GM04504 (cell line): ENCODE measurements around the gene PTGER3.
"Not testable (repeated sequence)": the region's sequence is repeated elsewhere in the genome, so short reads cannot be mapped to it uniquely, and the experiment has no call there.

Experiments used
- DNase-seq: peaks from one replicate; pipeline ENCODE4 v3.0.0-alpha.2; 2012; ENCODE audit warnings: low read depth

PTGER3 gene

DNA sequence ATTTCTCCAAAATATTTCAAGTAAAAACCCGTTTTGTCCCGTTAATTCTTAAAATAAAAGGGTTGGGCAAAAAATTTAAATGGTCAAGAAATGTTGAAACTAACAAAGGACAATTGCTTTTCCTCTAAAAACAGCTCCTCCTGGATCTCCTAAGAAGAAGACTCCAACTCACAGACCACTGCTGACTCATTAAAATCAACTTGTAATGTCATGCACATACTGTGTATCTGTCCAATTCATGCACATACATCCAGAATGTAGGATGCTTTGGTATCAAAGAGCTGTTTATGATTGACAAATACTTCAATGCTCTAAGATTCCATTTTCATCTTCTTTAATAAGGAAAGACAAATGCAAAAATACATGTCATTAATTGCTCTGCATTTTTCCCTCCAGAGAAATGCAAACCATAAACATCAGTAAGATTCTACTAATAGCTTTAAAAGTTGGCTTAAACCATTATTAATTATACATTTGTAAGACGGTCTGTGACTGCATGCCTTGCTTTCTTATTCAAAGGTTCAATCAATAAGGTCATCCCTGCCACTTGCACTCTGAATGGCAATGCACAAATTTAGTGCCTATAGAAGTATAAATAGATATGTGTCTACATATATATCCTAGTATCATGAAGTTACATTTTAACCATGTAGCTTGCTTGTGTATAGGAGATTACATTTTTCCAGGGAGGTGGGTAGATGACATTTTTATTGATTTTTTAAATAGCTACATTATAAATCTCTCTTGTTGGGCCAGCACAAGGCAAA lies 44.7 kb downstream of the PTGER3 start:
- DNase-seq = no peak

DNA sequence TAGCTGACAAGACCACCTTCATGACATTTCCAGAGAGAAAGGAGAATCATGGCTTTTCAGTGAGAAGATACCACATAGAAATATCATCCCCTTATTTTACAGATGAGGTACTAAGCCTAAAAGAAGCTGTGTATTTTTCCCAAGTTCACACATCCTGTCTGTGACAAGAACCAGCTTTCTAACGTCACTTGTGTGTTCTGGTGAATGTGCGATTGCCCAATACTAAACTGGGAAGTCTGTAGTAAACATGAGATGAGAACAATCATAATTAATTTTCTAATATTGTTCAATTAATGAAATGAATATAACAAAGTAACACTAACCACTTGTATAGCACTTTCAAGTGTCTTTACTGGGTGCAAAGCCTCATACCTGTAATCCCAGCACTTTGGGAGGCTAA lies 46.0 kb downstream of the PTGER3 start:
- no peak for DNase-seq

DNA sequence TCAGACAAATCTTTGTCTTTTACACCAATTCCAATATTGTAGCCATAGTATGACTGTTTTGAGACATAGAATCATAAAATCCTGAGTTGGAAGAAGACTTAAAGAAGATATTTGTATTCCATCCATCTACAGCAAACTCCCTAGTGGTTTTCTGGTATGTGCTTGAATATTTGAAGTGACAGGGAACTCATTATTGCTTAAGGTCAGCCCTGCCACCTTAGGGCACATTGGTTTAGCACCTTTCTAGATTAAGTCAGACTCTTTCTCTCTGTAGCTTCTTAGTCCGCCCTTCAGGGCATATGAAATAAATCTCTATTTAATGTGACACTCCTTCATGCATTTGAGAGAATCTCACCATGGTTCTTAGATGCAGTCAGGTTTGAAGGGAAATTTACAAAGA lies 49.8 kb downstream of the PTGER3 start:
- DNase-seq = no peak

DNA sequence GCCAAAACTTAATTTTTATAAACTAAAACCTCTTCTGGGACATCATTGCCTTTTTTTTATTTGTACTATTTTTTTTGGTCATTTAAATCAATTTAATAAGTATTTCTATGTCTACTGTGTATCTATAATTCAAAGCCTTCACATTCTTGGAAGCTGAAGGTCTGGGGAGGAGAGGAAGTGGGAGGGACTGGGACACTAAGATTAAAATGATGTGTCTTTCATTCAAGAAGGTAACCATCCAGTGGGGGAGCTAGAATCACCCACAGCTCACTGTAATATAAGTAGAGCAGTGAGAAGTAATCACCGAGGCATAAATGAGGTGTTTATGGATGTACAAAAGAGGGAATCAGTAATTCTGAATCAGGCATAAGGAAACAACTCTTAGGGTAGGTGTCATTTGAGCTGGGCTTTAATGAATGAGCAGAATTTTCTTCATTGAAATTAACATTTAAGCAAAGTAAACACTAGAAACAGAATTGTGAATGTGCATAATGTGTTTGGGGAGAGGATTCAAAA lies 52.8 kb downstream of the PTGER3 start:
- DNase-seq = no peak

DNA sequence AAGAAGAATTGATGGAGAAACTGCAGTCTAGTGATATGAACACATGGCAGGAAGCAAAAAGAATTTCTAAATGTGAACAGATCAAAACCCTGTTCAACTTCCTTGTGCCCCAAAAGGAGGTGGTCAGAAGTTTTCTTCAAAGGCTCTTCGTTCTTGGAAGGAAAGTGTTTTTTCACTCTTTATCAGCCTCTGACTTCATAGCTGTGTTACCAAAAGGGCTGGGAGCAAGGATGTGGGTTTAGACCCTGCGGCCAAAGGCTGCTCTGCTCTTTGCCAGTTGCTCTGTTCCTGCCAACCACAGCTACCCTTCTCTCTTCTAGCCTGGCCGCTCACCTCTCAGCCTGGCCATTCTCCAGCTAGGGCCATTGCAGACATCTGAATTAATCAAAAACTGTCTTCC lies 53.8 kb downstream of the PTGER3 start:
- no peak for DNase-seq

DNA sequence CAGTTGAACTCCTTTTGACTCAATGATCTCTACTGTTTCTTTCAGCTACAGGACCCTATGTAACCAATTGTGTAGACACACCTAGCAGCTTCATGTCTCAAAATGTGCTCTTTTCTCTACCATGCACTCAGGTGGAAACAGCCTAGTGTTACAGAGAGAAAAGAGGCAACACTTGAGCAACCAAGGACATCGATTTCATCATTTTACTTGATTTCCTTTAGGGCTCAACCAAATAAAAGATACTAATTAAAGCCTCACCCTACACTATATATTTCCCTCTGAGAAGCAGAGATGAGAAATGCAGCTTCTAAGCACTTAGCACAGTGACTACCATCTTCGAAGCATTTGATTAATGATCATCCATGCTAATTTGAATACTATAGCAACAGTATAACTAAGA lies 55.1 kb downstream of the PTGER3 start:
- no peak for DNase-seq

DNA sequence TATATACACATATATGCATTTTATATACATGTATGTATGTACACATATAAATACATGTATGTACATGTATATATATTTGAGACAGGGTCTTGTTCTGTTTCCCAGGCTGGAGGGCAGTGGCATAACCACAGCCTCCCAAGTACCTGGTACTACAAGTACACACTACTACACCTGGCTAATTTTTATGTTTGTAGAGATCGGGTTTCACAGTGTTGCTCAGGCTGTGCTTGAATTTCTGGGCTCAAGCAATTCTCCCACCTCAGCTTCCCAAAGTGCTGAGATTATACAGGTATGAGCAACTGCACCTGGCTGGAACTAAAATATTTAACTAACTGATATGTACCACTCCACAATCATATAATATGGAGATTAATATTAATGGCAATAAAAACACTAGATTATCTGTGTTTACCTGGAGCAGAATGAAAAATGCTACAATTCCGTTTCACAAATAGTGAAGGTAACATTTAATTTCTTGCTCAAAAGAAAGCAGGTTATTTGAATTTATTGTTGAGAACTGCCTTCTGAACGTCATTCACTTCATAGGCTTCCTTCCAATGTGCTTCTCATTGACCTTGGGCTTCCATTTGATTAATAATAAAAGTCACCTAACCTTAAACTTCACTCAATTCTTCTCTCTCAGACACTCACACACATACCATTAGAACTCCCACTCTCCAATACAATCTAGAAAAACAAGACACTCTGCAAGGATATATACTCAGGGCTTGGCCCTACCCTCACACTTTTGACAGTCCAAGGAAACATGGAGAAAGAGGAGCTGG lies 57.0 kb downstream of the PTGER3 start:
- no peak for DNase-seq

DNA sequence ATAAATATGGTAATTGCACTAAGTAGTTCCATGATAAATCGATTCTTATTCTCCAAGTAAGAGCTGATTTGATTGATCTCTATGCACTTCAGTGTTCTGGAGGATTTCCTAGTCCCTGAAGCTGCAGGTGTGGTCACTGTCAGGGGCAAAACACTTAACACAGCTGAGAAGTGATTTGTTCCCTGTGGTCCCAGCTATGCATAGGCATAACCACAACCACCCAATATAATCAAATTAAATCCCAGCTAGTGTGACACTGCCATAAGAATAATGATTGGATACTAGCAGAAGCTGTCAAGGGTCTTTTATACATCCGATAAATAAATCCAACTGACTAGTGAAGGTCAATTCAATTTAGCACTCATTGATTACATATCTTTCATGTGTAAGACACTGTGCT lies 60.1 kb downstream of the PTGER3 start:
- no peak for DNase-seq

DNA sequence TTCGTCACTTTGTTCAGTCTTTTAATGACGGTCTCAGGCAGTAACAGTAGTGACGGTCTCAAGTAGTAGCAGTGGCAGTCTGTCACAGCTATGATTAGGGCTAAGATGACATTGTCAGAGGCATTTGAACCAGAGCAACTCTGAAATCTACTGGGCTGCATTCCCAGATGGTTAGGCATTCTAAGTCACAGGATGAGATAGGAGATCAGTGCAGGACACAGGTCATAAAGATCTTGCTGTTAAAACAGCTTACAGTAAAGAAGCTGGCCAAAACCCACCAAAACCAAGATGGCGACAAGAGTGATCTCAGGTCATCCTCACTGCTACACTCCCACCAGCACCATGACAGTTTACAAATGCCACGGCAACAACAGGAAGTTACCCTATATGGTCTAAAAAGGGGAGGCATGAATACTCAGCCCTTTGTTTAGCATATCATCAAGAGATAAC lies 61.8 kb downstream of the PTGER3 start:
- DNase-seq = not testable (repeated sequence)

DNA sequence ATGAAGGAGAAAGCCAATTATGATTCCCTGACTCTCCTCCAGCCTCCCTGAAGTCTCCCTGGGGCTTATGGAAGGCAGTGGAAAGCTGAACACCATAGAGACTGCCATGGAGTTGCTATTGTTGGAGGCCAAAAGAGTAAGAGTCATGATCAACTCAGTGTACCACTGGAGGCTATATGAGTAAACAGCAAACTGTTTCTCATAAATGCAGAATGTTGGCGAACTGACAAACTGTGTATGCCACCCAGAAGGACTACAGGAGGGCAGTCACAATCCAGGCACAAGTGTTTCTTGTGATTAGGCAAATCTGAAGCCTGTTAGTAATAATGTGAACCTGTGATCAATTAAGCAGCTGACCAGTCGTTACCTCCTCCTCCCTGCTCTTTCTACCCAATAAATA lies 62.3 kb downstream of the PTGER3 start:
- DNase-seq = not testable (repeated sequence)

DNA sequence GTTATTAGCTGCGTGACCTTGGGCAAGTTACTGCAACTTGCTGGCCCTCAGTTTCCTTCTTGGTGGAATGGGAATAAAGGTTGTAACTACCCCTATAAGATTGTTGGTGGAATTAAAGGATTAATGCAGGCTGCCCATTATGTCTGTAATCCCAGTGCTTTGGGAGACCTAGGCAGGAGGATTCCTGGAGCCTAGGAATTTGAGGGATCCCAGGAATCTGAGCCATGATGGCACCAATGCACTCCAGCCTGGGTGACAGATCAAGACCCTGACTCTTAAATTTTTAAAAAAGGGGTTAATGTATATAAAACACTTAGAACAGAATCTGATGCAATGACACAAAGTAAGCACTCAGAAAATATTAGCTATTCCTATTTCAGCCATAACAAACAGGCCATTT lies 67.3 kb downstream of the PTGER3 start:
- no peak for DNase-seq

DNA sequence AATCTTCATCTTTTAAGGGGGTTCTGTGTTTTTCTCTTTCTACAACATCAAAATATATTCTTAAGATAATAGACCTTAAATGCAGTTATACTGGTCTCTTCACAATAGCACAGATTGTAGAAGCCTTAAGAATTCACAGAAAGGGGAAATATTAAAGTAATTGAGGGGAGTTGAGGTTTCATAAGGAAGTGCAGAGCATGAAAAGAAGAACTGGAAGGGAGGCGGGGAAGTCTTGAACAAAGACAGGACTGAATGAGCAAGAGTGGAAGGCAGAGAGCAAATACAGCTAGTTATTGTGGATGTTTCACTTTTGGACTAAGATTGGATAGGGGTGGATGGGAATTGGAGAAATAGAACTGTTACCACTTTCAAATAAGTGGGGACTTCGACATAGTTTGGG lies 67.7 kb downstream of the PTGER3 start:
- no peak for DNase-seq

DNA sequence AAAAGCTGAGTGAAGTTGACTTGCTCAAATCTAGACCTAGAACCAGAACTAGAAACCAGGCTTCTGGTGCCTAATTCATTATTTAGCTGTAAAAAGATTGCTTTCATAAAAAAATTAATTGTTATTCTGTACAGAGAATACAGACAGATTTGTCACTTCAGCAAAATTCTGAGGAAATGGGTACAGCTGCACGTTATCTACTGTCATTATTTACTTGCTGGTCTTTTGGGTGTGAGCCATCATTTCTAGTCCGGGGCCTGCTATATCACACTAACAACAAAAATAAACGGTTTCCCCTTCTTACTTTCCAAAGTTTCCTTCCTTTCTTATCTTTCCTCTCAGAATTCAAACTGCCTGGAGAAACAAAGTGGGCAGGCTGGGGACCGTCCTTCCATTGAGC lies 68.3 kb downstream of the PTGER3 start:
- no peak for DNase-seq

DNA sequence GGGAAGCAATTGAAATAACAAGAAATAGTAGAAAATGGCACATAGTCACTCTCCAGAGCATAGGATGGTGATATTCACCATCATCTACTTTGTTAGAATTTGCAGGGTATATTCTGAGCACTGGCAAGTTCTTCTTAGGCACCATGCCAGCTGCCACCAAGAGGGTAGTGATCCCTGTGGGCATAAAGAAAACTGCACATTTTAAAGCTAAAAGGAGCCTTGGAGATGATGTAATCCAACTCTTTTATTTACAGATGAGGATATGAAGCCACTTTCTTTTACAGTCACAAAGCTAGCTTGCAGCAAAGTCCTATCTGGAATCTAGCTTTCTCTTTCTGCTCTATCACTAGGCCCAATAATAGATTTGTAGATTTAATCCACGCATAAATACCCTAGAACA lies 69.0 kb downstream of the PTGER3 start:
- DNase-seq = no peak

DNA sequence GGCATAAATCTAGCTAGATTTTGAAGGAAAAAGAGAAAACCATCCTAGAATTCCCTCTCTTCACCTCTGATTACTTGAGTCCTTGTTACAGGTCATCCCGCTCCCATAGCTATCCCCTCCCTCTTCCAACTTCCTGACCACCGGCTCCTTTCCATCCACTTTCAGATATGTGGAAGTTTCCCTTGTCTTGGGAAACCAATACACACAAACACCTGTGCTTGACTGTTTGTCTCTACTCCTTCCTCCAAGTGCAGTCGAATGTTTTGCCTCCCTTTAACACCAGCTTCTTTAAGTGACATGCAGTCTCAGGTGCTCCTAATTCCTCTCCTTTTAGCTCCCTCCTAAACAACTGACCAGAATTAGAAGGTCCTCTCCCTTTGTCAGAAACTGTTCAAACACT lies 70.0 kb downstream of the PTGER3 start:
- DNase-seq = no peak

DNA sequence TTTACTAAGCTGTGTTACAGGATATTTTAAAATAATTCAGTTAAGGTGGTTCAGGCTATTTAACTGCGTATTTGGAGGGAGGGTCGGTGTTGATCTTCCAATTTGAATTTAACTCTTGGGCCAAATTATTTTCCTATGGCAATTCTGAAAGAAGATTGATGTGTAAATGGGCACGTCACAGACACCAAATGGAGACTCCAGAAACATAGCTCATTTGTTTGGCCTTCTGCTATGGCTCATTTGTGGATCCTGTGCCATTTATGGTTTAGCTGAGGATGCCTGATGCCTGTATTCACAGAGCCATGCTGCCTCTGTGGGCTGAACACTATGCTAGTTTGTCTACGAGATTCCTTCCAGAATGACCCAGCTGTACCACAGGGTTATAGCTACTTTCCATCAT lies 70.6 kb downstream of the PTGER3 start:
- DNase-seq = no peak

DNA sequence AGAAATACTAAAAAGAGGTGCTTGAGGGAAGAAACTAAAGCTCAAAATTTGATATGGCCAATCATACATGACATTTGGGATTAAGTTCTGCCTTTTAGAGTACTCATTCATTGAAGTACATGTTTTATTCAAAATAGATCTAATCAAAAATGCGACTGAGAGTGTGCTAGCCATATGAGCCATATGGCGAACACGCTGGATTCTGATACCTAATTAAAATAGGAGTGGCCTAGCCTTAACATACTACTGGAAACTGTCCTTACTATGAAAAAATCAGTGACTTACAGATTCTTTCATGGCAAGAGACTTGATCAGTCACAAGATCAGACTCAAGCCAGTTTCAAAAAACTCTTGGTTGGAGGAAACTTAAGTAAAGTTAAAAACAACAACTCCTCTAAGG lies 73.9 kb downstream of the PTGER3 start:
- no peak for DNase-seq

DNA sequence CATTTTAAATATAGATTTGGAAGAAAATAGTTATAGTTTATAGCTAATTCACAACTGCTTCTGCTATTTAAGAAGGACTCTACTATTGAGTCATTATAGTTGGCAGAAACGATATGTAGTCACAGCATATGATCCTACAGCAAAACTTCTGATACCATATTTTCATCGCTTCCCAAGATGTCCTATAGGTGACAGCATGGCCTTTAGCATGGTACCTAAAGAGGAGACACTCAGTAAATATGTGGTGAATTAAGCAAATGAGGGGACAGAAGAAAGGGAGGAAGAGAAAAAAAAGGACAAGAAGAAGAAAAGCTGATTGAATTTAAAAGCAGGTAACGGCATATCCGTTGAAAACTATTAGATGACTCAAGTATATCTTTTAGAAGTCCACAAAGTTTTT lies 77.2 kb downstream of the PTGER3 start:
- no peak for DNase-seq

DNA sequence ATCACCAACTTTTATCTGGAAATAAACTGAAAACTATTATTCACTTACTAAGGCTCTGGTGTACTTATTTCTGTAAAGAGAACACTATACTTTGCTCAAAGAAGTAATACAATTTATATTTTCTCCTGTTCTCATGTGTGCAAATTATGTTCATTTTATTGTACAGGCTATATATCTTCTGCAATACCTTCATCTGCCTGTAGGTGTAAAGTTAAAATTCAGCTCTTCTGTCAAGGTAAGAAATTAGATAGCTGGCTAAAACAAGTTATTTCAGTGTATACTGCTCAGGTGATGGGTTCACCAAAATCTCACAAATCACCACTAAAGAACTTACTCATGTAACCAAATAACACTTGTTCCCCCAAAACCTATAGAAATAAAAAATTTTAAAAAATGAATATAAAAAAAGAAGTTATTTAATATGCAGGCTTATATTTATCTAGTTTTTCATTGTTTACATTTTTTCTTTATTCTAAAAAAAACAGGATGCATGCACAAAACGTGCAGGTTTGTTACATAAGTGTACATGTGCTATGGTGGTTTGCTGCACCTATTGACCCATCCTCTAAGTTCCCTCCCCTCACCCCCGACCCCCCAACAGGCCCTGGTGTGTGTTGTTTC lies 81.5 kb downstream of the PTGER3 start:
- DNase-seq = no peak

DNA sequence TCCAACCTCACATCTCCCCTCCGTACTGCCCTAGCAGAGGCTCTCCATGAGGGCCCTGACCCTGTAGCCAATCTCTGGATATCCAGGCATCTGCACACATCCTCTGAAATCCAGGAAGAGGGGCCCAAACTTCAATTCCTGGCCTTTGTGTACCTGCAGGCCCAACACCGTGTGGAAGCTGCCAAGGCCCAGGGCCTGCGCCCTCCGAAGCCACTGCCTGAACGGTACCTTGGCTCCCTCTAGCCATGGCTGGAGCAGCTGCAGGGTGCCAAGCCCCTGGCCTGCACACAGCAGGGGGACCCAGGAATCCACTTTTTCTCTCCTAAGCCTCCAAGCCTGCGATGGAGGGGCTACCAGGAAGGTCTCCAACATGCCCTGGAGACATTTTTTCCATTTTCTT lies 84.2 kb downstream of the PTGER3 start:
- no peak for DNase-seq

DNA sequence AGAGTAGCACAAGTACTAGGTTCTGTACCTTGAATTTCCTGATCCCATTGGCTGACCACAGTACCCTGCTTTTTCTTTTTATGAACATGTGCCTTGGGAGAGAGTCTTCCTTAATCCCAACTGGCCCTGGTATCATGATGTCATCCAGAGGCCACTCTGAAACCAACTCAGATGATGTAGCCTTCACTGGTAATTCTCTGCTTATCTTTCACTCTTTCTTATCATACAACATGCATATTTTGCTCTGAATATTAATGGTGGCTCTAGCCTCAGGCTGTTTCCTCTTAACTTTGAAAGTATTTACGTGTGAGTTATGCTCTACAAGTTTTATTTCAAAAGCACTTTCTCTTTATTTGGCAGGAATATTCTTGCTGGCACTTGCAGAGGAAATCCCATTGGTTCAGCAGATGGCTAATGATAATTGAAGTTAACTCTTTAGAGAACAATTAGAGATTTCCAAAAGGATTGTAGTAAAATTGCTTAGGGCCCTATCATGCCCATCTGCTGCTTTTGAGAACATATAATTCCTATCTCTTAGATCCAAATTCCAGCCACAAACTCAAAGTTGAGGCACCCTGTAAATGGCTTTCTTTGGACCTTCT lies 86.1 kb downstream of the PTGER3 start:
- no peak for DNase-seq

DNA sequence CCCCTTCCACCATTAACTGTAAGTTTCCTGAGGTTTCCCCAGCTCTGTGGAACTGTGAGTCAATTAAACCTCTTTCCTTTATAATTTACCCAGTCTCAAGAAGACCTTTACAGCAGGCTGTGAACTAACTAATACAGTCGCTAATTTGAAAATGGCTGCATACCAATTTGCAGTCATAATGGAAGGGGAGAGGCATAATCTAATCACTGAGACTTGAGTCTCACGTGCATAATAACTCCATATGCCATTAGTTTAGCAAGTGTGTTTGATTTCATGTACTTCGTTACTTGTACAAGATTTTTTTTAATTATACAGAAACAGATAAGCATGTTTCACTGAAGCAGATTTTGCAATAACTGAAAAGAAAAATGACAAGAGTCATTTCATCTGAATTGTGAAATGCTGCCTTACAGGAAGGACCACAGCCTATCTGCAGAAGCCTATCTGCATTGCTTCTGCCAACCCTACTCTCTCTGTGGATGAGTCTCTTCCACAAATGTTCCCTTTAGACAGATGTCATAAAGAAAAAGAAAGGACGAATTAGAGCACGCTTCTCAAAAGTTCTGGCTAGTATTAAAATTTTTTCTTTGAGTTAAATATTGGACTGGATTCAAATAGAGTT lies 99.1 kb downstream of the PTGER3 start:
- no peak for DNase-seq
